Fibroblast of skin of scalp (primary cell): ENCODE data around the gene CCNDBP1.
"Not testable (repeated sequence)": the region's sequence is repeated elsewhere in the genome, so short reads cannot be mapped to it uniquely, and the experiment has no call there.

Source experiments
- DNase-seq: peaks from one replicate; pipeline ENCODE4 v3.0.0-alpha.2; 2013

CCNDBP1 gene

GRCh38 chr15:43218908-43219706 lies 33.9 kb downstream of the CCNDBP1 start:
- peak; percentile 20 for DNase-seq

DNA sequence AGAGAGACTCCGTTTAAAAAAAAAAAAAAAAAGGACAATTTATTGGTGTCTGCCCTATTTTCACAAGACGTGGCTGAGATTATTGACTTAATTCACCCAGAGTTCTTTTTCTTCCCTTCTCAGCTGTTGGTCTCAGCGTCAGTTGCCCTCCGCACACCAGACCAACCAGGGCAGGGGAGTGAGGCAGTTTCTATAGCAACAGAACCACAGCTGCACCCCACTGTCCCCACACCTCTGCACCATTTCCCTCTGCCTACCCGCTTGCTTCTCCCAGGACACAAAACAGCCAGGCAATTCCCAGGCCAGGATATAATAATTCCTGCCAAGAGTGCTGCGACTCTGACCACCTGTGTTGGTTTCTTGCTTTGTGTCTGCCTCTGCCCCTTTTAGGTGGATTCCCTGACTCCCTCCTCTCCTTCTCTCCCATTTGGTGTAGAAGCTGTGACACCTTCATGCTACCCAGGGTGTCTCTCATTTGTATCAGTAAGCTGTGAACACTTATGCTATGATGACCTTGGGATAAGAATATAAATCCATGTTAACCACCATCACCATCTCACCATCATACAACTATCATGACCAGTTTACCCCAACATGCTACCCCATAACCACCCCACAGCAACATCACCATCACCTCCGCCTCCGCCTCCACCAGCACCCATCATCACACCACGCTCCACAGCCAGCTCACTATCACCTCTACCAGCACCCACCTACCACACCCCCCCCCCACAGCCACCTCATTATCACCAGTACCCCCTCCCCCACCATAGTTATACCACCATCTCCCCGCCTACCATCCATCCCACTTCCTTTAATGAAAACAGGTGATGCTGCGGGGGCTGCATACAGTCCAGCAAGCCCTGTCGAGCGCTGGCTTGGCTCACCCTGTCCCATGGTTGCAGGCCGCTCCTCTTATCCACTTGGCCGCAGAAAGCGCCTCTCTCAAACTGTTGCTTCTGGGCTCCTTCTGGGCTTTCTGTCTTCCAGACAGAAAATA lies 35.0 kb downstream of the CCNDBP1 start:
- no peak for DNase-seq

DNA sequence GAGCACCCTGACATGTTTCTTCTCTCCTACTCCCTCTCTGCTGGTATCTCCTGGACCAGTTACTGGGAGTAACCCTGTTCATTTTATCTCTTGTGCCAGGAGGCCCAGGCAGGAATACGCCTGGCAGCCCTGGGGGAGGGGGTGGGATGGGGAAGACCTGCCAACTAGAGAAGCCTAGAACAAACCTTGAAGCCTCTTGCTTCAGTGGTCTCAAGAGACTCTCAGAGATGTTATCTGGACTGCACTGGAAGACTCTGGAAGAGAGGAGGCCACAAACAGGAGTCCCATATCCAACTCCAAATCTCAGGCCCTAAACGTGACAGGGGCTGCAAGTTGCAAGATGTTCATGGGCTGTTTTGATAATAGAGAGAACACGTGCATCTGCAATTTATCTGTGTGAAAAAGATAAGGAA lies 35.8 kb downstream of the CCNDBP1 start, which contains the start of gene EPB42:
EPB42 (minus strand) TSS at position 28 of the 413 bp plus-strand sequence. CDS start 193 bp downstream, outside the sequence.
- DNase-seq, result no peak

DNA sequence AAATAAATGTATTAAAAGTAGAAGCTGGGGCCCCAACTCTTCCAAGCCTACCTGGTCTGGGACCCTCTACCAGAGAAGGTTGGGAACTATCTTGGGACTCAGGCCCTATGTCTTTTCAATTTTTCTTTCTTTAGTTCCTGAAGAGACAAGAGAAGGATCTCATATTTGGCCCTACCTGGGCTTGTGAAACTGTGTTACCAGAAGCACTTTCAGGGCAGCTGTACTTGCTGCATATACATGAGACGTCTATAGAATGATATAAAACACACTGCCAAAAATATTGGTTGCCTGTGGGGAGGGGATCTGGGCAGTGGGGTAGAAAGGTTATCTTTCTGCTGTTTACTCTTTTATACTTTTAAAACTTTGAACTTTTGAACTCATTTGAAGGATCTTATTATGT lies 36.2 kb downstream of the CCNDBP1 start:
- no peak for DNase-seq

DNA sequence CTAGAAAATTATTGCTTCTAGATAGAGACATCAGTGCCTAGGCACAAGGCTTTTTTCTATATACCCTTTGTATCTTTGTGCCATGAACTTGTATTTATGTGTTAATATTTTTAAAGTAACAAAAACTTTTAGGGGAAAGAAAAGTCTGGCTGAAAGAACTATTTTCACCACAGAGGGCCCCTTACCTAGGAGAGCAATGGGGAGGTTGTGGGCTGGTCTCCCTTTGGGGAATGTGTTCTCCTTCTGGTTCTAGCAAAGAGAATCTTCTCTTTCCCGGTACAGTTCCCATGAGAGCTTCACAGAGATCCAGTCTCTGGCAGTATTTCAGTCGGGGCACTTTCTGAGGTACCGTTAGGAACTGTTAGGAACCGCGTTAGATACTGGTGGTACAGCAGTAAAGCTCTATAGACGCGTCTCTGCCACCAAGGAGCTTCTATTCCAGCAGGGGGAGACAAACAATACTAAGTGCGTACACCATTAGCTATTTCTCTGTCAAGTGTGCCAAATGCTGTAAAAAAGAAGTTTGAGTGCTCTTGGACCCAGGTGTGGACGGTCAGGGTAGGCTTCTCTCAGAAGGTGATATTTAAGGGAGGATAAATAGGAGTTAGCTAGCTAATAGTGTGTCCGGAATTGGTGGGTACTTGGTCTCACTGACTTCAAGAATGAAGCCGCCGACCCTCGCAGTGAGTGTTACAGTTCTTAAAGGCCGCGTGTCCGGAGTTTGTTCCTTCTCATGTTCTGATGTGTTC lies 40.2 kb downstream of the CCNDBP1 start:
- DNase-seq, result peak; percentile 71

DNA sequence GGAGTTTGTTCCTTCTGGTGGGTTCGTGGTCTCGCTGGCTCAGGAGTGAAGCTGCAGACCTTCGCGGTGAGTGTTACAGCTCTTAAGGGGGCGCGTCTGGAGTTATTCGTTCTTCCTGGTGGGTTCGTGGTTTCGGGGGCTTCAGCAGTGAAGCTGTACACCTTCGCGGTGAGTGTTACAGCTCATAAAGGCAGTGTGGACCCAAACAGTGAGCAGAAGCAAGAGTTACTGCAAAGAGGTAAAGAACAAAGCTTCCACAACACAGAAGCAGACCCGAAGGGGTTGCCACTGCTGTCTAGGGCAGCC lies 40.7 kb downstream of the CCNDBP1 start:
- not testable (repeated sequence) for DNase-seq

- DNase-seq, result no peak
Measured at GRCh38 chr15:43226436-43227305, 41.5 kb downstream of the CCNDBP1 start.

DNA sequence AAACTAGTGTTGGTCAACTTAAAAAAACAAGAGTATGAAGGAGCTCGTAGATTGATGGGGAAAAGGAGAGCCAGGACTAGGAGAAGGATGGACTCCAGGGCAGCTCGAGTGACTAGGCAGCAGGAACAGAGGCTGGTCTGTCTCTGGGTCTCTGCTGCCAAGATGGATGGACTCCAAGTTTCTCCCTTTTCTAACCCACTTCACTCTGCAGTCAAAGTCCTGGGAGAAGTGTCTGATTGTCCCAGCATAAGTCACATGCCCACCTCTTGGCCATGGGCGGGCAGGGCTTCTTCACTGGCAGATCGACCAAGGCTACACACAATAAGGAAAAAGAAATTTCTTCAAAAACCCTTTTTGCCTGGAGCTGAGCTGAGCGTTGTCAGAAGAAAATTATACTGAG lies 44.8 kb downstream of the CCNDBP1 start:
- DNase-seq, result no peak

GRCh38 chr15:43230640-43231115 lies 45.5 kb downstream of the CCNDBP1 start:
- DNase-seq, result peak; percentile 19

DNA sequence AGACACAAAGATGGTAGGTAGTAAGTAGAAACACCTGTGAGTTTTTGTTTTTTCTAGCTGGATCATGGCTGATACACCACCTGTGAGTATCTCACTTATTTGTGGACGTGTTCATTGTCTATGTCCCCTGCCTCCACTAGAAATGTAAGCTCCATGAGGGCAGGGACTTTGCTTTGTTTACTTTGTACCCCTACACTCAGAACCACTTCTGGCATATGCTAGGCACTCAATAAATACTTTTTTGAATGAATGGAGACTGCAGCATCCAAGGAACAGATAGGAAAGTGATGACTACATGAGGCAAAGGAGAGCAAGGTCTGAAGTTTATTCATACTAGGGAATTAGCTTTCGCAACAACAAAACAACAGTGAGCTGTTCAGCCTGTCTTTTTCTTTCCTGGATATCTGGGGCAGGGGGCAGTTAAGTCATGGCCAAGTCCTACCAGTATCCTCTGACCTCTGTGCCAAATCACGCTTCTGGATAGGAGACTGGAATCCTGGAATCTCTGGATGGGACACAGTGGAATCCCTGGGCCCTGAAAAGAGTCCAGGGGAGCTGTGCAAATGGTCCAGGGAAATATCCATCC lies 47.2 kb downstream of the CCNDBP1 start:
- no peak for DNase-seq

DNA sequence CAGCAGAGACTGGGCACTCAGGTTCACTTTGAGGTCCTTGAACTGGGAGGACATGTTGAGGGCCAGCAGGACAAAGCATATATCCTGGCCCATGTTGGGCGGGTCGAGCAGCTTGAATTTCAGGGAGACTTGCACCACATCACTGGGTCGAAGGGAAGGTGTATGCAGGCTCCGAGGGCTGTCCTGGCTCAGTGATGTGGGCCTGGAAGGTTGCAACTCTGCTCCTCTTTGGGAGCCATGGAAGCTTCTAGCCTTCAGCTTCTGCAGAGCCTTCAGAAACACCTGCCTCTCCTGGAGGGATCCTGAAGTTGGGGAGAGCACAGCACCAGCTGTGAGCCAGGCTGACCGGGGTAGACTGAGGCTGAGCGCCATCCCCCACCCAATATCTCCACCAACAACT lies 50.3 kb downstream of the CCNDBP1 start:
- no peak for DNase-seq

DNA sequence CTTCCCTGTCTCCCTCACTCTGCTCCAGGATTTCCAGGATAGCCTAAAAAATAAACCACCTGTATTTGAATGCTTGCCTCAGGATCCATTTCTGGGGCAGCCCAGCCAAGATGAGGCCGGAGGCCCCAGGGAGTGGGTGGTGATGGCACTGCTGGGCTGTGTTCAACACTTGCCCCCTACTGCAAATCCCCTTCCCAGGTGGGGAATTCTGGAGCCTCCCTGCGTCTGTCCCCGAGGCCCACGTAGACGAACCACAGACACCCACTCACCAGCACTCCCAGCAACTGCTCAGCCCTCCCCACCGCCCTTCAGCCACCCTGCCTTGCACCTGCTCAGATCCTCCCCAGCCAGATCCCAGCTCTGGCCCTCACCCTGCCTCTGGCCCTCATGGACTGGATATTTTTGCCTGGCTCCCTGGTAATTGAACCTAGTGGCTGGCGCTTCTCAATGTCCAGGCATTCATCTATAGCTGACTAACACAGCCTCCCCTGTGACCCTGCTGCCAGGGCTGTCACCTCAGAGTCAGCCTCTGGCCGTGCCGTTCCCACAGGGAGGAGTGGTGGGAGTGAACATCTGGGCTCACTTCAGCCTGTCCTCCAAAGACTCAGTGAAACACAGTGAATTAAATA lies 52.8 kb downstream of the CCNDBP1 start:
- DNase-seq, result no peak

GRCh38 chr15:43238671-43239131 lies 53.5 kb downstream of the CCNDBP1 start:
- DNase-seq, result no peak

DNA sequence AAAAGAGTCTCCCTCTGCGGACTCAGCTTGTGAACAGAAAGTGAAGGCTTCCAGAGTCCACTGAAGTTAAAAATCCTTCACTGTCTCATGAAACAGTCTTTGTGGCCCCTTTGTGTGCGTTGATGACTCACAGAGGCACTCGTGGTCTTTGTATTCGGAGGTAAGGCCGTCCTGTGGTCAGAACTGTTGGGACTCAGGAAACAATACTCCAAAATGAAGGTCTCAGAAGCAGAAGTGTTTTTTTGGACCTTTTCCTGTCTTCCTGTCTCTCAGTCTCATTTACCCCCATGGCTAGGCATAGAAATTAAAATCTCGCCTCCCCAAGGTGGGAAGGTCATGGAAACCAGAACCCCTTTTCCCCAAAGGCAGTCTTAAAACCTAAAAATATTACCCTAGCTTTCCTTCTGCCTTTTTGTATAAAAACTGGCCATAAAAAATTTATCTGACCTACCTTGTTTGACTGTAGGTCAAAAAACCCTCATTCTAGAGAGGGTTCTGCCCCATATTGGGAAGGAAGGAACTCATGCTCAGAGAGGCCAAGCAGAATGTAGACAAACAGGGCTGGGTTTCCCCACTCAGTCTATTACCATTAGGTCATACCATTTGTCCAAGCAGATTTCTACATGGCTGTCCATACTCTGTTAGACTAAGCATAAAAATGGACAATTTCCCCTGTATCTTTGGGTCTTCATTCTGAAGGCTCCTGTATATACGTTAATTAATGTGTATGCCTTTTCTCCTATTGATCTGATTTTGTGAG lies 54.7 kb downstream of the CCNDBP1 start:
- no peak for DNase-seq

- peak; percentile 23 for DNase-seq
Measured at GRCh38 chr15:43241100-43241499, 55.9 kb downstream of the CCNDBP1 start.

GRCh38 chr15:43242616-43243015 lies 57.4 kb downstream of the CCNDBP1 start:
- no peak for DNase-seq

DNA sequence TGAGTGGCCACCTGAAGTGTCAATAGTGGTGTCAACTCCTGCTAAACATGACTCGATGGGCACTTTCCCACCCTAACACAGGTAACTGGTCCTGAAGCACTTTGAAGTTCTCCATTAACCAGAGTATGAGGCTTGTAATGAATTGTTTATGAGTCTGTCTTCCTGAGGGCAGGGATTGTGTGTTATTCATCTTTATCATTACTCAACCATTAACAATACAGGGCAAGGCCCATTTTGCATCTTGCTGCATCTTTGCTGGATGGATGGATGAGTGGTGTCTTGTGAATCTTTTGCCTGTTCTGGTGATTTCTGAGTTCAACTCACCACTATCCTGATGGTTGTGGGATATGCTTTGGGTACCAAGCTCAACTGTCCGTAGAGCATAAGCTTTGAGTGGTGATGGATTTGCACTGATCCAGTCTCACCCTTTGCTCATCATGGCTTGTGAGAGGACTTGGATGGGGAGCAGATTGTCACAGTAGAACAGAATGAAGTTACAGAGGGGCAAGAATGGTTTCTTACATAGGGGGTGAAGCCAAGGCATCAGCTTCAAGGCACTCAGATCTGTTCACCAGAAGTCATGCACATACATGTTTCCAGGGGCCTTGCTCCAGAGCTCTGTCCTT lies 57.9 kb downstream of the CCNDBP1 start:
- no peak for DNase-seq

- no peak for DNase-seq
Measured at GRCh38 chr15:43244092-43244491, 58.9 kb downstream of the CCNDBP1 start.

DNA sequence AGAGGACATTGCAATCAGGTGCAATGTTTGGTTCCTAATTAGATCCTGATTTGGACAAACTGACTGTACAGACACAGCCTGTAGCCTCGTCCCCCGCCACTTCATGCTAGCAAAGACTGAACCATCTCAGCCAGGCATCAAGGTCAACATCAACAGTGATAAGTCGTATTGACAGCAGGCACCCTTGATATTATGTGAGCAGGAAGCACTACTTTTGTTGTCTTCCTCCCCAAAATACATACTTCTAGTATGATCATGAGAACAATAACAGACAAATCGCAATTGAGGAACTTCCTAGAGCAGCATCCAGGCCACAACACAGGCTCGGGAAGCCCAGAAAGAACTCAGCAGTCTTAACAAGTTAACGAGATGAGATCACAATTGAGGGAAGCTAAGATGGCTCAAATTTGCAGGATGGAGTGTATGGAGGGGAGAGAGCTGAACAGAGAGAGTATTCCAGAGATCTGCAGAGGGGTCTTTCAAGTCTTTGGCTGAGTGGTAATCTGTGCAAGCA lies 61.1 kb downstream of the CCNDBP1 start:
- no peak for DNase-seq
